Measurements from ENCODE around the gene SPATS2. TPM values are rescaled to one million over a fixed set of nuclear protein-coding genes. Genes with fewer than 3 reads are reported as not detected.

SPATS2 gene
- total and polyA plus RNA-seq, 3 donors from 2014 or later = 47.1 to 67.5 (median 65.0) TPM

- H3K27ac ChIP-seq = no peak overlapping the region
- WGBS, 2 donors = 93% methylated on average over 13 to 14 of the region's 14 CpGs
- H3K27me3 ChIP-seq = no peaks in the 10 kb centered on the region
- peaks cover 12% of the 10 kb centered on the region for H3K4me1 ChIP-seq
- no peaks in the 10 kb centered on the region for H3K9me3 ChIP-seq
- no peaks in the 10 kb centered on the region for H3K36me3 ChIP-seq (ENCODE audit: low read depth, missing control alignments)
- DNase-seq = no peak
- no peak for TF ChIP-seq CTCF (IDR thresholded peaks at IDR 0.05)
- H3K4me3 ChIP-seq = no peak overlapping the region
- intact Hi-C loops (cut with DNase I; ENCODE audit: low total_unique reads) = no loop called here
These were observed 196.9 kb downstream of the SPATS2 start for GRCh38 chr12:49563951-49564685.

- no peak for DNase-seq
- Histone ChIP-seq H3K4me3 (no peak overlapping the region), H3K27me3 (no peaks in the 10 kb centered on the region), H3K36me3 (ENCODE audit: low read depth, missing control alignments) (no peaks in the 10 kb centered on the region), H3K27ac (no peak overlapping the region), H3K9me3 (no peaks in the 10 kb centered on the region), H3K4me1 (peaks cover 12% of the 10 kb centered on the region)
- intact Hi-C loops (cut with DNase I; ENCODE audit: low total_unique reads) = no loop called here
- TF ChIP-seq CTCF (IDR thresholded peaks at IDR 0.05) (no peak), POLR2A (IDR thresholded peaks at IDR 0.05) (no peak)
- WGBS, 2 donors = 78 to 88% methylated on average over 6 to 8 of the region's 8 CpGs
These were observed 197.6 kb downstream of the SPATS2 start for GRCh38 chr12:49564686-49565405.

DNA sequence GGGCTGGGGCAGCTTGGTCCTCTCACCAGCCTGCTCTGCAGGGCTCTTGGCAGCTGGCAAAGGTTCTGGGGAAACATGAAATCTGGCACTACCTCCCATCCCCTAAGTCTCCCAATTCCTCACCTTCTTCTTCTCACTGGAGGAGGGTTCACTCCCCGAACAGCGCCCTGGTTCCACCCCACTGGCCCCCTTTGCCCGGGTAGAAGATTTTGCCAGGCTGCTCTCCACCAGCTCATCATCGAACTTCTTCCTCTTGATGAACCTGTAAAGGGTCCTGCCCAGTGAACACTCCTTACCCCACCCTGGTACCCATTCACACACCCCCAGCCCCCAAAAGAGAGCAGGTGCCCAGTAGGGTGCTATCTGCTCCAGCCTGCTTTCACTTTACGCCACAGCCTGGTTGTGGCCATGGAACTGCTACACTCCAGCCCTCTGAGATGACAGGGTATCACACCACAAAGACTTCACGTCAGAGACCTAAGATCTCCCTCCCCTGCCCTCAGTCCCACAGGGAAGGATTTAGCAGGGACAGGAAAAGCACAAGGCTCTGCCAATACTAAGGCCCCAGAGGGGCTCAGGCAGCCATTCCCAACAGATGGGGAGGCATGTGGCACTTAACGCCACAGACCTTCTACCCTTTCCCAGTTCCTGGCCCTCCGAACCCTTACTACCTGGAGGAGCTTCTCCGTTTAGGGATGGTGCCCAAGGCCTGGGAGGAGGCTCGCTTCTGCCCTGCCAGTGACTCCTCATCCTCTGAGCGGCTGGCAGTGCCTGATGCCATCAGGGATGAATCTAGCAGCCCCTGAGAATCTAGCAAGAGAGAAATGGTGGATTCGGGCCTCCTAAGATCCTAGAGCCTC, 198.4 kb downstream of the SPATS2 start:
- no peak for DNase-seq
- Histone ChIP-seq H3K4me1 (peaks cover 12% of the 10 kb centered on the region), H3K9me3 (no peaks in the 10 kb centered on the region), H3K4me3 (no peak overlapping the region), H3K36me3 (ENCODE audit: low read depth, missing control alignments) (no peaks in the 10 kb centered on the region), H3K27me3 (no peaks in the 10 kb centered on the region), H3K27ac (no peak overlapping the region)
- intact Hi-C loops (cut with DNase I; ENCODE audit: low total_unique reads) = no loop called here
- no peak for TF ChIP-seq POLR2A (IDR thresholded peaks at IDR 0.05)
- no peak for TF ChIP-seq CTCF (IDR thresholded peaks at IDR 0.05)
- WGBS, 2 donors = 93 to 95% methylated on average over 12 of the region's 12 CpGs

GRCh38 chr12:49566361-49566760, 199.1 kb downstream of the SPATS2 start:
- Histone ChIP-seq H3K27me3 (no peaks in the 10 kb centered on the region), H3K4me1 (peaks cover 12% of the 10 kb centered on the region), H3K4me3 (no peak overlapping the region), H3K27ac (no peak overlapping the region), H3K9me3 (no peaks in the 10 kb centered on the region), H3K36me3 (ENCODE audit: low read depth, missing control alignments) (no peaks in the 10 kb centered on the region)
- 93 to 94% methylated on average over 10 to 12 of the region's 13 CpGs for WGBS, 2 donors
- intact Hi-C loops (cut with DNase I; ENCODE audit: low total_unique reads) = no loop called here
- no peak for DNase-seq
- TF ChIP-seq POLR2A (IDR thresholded peaks at IDR 0.05) (no peak), CTCF (IDR thresholded peaks at IDR 0.05) (no peak)

All from testis (tissue), 3 donors.